Keratinocyte (primary cell): ENCODE data around the gene DOK5.

Experiments used
- CTCF ChIP-seq, 3 experiments: IDR thresholded peaks in 1 of 3; conservative IDR thresholded peaks in 1 of 3; optimal IDR thresholded peaks in 1 of 3; 2 replicates in 2 of 3; 3 replicates in 1 of 3; pipeline versions ENCODE3 to v1.5.1; 2011; ENCODE audit warnings: low read length in 3 of 3, mild to moderate bottlenecking in 3 of 3, moderate library complexity in 2 of 3, control low read depth in 1 of 3, inconsistent platforms in 1 of 3; ENCODE audit not compliant: insufficient read depth in 2 of 3; ENCODE audit errors: extremely low read depth in 1 of 3
- EZH2 ChIP-seq: IDR thresholded peaks from one replicate; pipeline ENCODE4 v1.6.1; 2012; ENCODE audit warnings: inconsistent platforms, mild to moderate bottlenecking, low read length, moderate library complexity

- no peak for TF ChIP-seq CTCF (optimal IDR thresholded peaks at IDR 0.05 in 1 of 3, IDR thresholded peaks at IDR 0.05 in 1 of 3, conservative IDR thresholded peaks at IDR 0.05 in 1 of 3; ENCODE audit: extremely low read depth in 1 of 3, insufficient read depth in 2 of 3, low read length in 3 of 3)
- TF ChIP-seq EZH2 = no peak
These were observed 114.1 kb downstream of the DOK5 start for GRCh38 chr20:54589402-54590030.
